ELR (cell line): ENCODE measurements around the gene PNRC1.
"Not testable (repeated sequence)": the region's sequence is repeated elsewhere in the genome, so short reads cannot be mapped to it uniquely, and the experiment has no call there.

Source experiments
- DNase-seq: peaks from one replicate; pipeline ENCODE4 v3.0.0-alpha.2; 2015; ENCODE audit warnings: low read depth

The PNRC1 gene

DNA sequence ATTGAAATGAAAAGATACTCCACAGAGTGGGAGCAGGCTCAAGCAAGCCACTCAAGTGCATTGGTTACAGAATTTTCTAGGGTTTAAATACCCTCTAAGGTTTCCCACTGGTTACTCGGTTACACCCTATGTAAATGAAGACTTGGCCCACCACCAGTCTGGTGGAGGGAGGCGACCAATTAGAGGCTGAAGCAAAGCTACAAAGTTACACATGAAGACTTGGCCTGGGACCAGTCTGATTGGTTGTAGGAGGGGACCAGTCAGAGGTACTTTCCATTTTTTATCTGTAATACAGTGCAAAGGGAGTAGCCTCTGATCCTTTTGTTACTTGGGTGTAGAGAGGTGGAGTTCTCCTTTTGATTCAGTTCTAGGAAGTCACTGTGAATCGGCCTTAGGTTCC lies 29.7 kb downstream of the PNRC1 start:
- no peak for DNase-seq

DNA sequence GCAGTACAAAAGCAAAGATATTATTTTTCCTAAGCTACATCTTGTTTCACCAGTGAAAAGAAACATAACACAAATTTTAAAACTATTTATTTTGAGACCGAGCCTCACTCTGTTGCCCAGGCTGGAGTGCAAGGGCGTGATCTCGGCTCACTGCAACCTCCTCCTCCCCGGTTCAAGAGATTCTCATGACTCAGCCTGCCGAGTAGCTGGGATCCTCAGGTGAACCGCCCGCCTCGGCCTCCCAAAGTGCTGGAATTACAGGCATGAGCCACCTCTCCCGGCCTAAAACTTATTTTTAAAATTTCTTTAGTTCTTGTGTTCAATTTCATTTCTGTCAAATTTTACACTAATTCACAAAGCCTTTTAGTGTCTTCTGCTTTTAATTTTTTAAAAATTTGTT lies 31.4 kb downstream of the PNRC1 start:
- DNase-seq = no peak

DNA sequence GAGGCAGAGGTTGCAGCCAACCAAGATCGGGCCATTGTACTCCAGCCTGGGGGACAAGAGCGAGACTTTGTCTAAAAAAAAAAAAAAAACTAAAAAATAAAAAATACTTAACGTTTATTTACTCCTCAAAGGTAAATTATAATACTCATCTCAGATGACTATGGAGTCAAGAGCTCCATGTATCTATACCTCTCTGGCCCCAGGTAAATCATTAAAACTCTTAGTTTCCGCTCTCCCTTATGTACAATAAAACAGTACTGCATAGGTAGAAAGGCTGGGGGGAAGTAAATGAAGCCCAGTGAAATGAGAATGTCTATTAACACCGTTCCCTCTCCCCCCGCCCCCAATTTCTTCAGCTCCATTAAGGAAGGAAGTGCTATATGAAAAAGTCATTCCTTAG lies 36.2 kb downstream of the PNRC1 start:
- no peak for DNase-seq

DNA sequence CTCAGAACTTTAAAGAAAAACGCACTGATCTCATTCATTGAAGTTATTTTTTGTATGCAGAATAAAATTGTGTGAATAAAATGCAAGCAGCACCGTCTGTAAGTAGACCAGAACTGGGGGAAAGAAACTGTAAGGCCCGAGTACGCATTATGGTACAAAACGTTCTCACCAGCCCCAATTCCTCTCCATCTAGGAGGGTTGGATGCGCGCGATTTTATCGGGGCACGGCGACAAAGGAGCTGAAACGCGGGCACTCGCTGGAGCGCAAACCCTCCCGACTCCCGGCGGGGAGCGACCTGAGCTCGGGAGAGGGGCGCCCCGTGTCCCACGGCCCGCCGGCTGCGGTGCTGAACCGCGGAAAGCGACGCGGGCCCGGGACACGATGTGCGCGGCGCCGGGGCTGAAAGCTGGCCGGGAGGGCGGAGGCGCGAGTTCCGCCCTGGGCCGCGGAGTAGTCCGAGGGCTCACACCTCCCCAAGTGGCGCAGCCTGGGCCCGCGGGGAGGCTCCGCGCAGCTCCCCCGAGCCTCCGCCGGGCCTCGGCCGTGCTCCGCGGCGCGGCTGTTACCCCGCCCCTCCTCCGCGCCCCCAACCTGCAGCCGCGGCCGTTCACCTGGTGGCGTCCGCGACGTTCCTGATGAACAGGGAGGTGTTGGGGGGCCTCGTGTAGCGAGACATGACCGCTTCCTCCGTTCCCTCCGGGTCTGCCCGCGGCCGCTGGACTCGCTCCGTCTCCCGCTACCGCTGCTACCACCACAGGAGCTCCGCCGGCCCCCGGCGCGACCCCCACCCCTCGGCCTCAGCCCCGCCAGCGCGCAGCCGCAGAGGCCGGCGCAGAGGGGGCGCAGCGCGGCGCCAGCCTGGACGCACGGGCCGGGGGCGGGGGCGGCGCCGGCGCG lies 36.9 kb downstream of the PNRC1 start, which contains the start of gene SRSF12:
SRSF12 (minus strand) TSS at position 861 of the 898 bp plus-strand sequence; CDS start at position 677, 184 bp downstream.
- peak; percentile 44 for DNase-seq

DNA sequence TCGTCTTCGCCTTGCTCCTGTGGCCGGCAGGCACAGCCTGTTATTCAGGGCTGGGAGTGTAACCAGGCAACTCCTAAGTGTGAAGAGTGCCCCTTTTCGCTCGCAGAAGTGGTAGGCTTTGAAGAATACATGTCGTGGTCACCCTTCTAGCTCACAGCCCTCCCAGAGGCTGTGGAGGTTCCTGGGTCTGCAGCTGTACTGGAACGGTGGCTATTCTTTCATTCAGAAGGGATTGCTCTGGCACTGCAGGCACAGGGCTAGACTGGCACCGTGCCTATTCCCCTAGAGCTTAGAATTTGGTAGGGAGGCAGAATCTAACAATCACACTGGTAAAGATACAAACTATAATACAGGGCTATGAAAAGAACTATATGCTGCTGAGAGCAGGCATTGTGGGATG lies 38.4 kb downstream of the PNRC1 start:
- no peak for DNase-seq

DNA sequence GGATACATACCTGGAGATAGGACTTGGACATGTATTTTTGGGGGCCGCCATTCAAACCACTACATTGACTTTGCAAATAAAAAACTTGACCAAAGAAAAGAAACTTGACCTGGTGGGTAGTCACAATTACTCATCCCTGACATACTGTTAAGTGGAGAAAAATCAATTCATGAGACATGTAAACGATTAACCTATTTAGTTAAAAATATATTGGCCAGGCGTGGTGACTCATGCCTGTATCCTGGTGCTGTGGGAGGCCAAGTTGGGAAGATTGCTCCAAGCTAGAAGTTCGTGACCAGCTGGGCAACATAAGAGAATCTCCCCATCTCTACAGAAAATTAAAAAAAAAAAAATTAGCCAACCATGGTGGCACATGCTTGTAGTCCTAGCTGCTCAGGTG lies 39.8 kb downstream of the PNRC1 start:
- peak; percentile 74 for DNase-seq

DNA sequence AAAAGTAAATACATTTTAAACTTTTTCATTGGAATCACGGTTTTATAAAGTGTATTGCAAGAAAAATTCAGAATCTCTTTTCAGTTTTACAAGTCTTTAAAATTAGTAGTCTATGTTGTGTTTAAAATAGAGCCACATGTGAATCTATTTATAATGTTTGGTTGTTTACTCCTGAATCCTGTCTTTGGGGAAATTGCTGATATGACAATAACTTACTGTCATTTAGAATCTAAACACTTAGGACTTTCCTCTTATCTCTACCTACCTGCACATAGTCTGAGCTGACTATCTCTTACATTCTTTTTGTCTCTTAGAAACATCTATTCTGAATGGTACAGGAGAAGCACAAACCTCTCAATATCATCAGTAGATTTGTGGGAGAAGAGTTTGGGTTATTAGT lies 41.4 kb downstream of the PNRC1 start:
- DNase-seq = no peak

DNA sequence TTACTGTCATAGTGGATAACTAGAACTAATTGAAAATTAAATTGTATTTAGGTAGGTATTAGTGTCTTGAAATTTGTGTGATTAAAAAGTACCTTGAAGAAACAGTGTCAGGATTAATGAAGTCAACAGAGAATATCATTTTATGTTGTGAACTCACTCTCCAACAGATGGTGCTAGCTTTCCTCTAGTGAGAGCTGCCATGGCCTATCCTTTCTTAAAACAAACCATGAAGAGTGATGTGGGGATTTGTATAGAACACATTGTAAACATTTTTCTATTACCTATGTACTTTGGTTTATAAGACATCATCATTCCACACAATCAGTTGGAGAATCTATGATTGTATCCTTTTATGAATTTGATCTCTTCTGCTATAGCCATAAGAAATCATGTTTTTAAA lies 42.1 kb downstream of the PNRC1 start:
- peak; percentile 64 for DNase-seq

DNA sequence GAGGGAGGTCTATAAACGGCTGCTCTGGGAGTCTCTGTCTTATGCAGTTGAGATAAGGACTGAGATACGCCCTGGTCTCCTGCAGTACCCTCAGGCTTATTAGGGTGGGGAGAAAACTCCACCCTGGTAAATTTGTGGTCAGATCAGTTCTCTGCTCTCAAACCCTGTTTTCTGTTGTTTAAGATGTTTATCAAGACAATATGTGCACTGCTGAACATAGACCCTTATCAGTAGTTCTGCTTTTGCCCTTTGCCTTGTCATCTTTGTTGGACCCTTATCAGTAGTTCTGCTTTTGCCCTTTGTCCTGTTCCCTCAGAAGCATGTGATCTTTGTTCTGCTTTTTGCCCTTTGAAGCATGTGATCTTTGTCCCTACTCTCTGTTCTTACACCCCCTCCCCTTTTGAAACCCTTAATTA lies 47.7 kb downstream of the PNRC1 start:
- DNase-seq = not testable (repeated sequence)

DNA sequence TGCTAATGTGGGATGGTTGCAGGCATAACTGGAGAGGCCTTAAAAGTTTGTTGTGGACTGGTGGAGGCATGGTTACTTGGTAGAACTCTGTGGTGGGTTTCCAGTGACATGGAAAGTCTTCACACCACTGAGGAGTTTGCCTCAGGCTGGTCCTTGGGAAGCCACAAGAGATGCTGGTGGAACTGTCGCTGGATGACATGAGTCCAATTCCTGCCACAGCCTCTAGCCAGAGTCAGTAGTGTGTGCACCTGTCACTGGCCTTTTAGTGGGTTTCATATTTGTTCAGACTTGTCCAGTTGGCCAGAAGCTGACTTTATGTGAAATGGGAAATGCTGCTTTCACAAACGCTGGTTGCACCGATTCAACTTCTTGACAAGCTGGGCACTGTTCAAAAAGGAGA lies 51.0 kb downstream of the PNRC1 start:
- DNase-seq = no peak

DNA sequence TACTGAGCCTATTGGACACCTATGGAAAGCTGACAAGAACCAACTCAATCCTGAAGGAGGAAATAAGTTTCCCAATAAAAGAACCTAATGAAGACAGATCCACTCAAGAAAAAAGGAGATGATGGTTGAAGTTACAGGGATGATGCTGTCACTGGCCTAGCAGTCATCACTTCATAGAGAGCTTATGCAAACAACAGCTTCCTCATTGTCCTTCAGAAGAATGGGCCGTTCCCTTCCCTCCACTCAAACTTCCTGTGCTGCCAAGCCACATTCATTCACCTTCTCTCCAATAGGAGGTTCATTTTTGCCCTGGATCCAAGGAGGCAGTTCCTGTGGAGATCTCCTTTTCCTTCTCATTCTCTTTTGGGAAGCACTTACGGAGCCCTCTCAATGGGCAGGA lies 51.5 kb downstream of the PNRC1 start:
- no peak for DNase-seq

DNA sequence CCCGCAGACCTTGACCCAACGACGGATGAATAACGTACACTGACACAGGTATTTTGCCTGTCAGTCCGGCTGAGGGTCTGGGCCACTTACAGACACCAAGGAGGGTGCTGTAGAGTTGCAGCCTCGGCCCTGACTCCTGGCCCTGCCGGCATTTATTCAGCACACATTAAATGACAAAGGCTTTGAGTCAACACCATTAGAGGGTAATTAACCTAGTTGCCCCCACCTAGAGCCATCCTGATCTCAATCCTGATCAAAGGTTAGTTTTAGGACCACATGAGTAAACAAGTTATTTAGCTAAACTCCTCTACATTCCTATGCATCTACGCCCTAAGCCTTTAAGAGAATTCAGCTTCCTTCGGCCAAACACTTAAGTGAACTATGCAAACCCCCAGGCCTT lies 53.4 kb downstream of the PNRC1 start:
- no peak for DNase-seq

DNA sequence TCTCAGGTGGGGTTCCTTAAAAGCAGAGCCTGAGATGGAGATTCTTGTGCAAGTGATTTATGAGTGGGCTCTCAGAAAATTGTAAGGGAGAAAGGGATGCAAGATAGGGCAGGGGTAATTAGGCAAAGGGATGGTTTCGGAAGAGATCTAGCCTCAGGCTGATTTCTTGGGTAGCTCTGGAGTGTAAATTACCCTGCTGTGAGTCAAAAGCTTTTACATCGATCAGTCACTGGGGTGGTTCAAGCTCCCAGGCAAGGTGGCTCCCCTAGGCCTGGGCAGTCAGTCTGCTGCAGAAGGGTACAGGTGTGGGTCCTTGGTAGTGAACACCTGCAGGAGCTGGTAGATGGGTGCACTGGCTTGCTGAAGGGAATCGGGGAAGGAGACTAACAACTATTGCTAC lies 54.2 kb downstream of the PNRC1 start:
- DNase-seq = no peak
